NCI-H2107 treated with DMSO at 0.1 percent for 48 hours (cell line): ENCODE data around the gene TTC34.
"Not testable (repeated sequence)": the region's sequence is repeated elsewhere in the genome, so short reads cannot be mapped to it uniquely, and the experiment has no call there.

Source experiments
- DNase-seq: peaks from one replicate; lab custom pipeline; 2025; ENCODE audit not compliant: unreplicated experiment; lab: John Stamatoyannopoulos, UW

The TTC34 gene

GRCh38 chr1:2778220-2778592 lies 23.3 kb downstream of the TTC34 start:
- no peak for DNase-seq

- DNase-seq: no peak
Measured at GRCh38 chr1:2777424-2778219, 23.9 kb downstream of the TTC34 start.

- not testable (repeated sequence) for DNase-seq
Measured at GRCh38 chr1:2775333-2775732, 26.2 kb downstream of the TTC34 start.

- not testable (repeated sequence) for DNase-seq
Measured at GRCh38 chr1:2768052-2768451, 33.4 kb downstream of the TTC34 start.

- DNase-seq: not testable (repeated sequence)
Measured at GRCh38 chr1:2759433-2759832, 42.1 kb downstream of the TTC34 start.

GRCh38 chr1:2757519-2757918 lies 44.0 kb downstream of the TTC34 start:
- not testable (repeated sequence) for DNase-seq

- not testable (repeated sequence) for DNase-seq
Measured at GRCh38 chr1:2755426-2755825, 46.1 kb downstream of the TTC34 start.

GRCh38 chr1:2754597-2754996 lies 46.9 kb downstream of the TTC34 start:
- DNase-seq: not testable (repeated sequence)

GRCh38 chr1:2752503-2752902 lies 49.0 kb downstream of the TTC34 start:
- DNase-seq: not testable (repeated sequence)

- DNase-seq: not testable (repeated sequence)
Measured at GRCh38 chr1:2751866-2752265, 49.6 kb downstream of the TTC34 start.

- not testable (repeated sequence) for DNase-seq
Measured at GRCh38 chr1:2750766-2751730, 50.4 kb downstream of the TTC34 start.

- DNase-seq: not testable (repeated sequence)
Measured at GRCh38 chr1:2750041-2750680, 51.3 kb downstream of the TTC34 start.

GRCh38 chr1:2748626-2749025 lies 52.9 kb downstream of the TTC34 start:
- not testable (repeated sequence) for DNase-seq

- not testable (repeated sequence) for DNase-seq
Measured at GRCh38 chr1:2694796-2695195, 106.7 kb downstream of the TTC34 start.

- not testable (repeated sequence) for DNase-seq
Measured at GRCh38 chr1:2690180-2690579, 111.3 kb downstream of the TTC34 start.

- not testable (repeated sequence) for DNase-seq
Measured at GRCh38 chr1:2688336-2688665, 113.2 kb downstream of the TTC34 start.

GRCh38 chr1:2687638-2688335 lies 113.7 kb downstream of the TTC34 start:
- DNase-seq: not testable (repeated sequence)

GRCh38 chr1:2687174-2687591 lies 114.3 kb downstream of the TTC34 start:
- DNase-seq: not testable (repeated sequence)

GRCh38 chr1:2686091-2686863 lies 115.2 kb downstream of the TTC34 start:
- DNase-seq: not testable (repeated sequence)

GRCh38 chr1:2685671-2686070 lies 115.8 kb downstream of the TTC34 start:
- not testable (repeated sequence) for DNase-seq
